Measurements from ENCODE around the gene GID8. TPM values are rescaled to one million over a fixed set of nuclear protein-coding genes. Genes with fewer than 3 reads are reported as not detected.
"Not testable (repeated sequence)": the region's sequence is repeated elsewhere in the genome, so short reads cannot be mapped to it uniquely, and the experiment has no call there.

GID8 gene
- total and polyA plus RNA-seq, 2 donors from 2014 or later = 16.4 to 37.3 TPM

DNA sequence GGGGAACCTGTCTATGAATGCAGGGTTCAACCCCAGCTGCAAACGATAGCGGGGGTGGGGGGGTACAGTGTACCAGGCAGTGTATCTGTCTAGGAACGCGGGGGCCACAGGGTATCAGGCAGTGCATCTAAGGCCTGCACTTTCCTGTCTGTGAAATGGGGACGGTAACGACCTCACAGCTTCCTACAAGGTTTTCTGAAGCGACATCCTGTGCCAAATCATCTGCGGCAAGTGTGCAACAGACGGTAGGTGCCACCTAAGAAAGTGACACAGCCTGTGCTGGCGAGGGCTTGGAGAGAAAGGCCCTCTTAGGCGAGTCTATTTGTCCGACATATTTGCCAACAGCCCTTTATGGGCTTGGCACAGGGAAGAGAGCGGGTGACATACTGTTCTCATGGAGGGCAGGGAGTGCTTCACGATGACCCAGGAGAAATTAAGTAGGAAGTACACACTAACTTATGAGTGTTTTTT lies 15.5 kb upstream of the GID8 start:
- Histone ChIP-seq H3K27ac (ENCODE audit: low read depth in 2 of 2, low read length in 2 of 2) (peak overlapping the region; percentile 5 to 49), H3K9me3 (ENCODE audit: control insufficient read depth in 2 of 3, insufficient read depth in 1 of 3, low read length in 3 of 3) (no peaks in the 10 kb centered on the region), H3K36me3 (ENCODE audit: control insufficient read depth in 2 of 3, insufficient read depth in 3 of 3, low read length in 3 of 3) (no peaks in the 10 kb centered on the region), H3K9ac (ENCODE audit: low read length in 3 of 3) (no peak overlapping the region), H3K4me3 (ENCODE audit: low read length in 3 of 3) (no peak overlapping the region), H3K27me3 (ENCODE audit: control insufficient read depth, insufficient read depth, low read length) (no peaks in the 10 kb centered on the region), H3K4me1 (ENCODE audit: control insufficient read depth in 2 of 3, insufficient read depth in 2 of 3, low read depth in 1 of 3, low read length in 3 of 3) (peaks cover 4 to 52% (median 48%) of the 10 kb centered on the region in 3 donors)
- FAIRE-seq = no peak
- intact Hi-C loops (cut with DNase I) = no loop called here
- TF ChIP-seq, protein P1, sequence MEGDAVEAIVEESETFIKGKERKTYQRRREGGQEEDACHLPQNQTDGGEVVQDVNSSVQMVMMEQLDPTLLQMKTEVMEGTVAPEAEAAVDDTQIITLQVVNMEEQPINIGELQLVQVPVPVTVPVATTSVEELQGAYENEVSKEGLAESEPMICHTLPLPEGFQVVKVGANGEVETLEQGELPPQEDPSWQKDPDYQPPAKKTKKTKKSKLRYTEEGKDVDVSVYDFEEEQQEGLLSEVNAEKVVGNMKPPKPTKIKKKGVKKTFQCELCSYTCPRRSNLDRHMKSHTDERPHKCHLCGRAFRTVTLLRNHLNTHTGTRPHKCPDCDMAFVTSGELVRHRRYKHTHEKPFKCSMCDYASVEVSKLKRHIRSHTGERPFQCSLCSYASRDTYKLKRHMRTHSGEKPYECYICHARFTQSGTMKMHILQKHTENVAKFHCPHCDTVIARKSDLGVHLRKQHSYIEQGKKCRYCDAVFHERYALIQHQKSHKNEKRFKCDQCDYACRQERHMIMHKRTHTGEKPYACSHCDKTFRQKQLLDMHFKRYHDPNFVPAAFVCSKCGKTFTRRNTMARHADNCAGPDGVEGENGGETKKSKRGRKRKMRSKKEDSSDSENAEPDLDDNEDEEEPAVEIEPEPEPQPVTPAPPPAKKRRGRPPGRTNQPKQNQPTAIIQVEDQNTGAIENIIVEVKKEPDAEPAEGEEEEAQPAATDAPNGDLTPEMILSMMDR (IDR thresholded peaks at IDR 0.05; ENCODE audit: borderline replicate concordance, extremely low read depth, insufficient read depth) = no peak
- DNase-seq = no peak

DNA sequence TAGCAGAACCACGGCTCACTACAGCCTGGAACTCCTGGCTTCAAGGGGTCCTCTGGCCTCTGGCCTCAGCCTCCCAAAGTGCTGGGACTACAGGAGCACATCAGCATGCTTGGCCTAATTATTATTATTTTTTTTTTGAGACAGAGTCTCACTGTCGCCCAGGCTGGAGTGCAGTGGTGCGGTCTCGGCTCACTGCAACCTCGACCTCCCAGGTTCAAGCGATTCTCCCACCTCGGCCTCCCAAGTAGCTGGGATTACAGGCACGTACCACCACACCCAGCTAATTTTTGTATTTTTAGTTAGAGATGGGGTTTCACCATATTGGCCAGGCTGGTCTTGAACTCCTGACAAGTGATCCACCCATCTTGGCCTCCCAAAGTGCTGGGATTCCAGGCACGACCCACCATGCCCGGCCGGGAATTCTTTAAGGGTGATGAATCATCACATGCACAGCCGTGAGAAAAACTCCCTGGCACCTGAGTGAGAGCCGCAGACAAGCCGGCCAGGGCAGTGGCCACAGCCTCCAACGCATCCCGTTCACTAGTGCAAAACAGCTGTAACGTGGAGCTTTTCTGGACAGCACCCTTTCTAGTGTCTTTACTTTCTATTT lies 14.8 kb upstream of the GID8 start:
- H3K9ac ChIP-seq (ENCODE audit: low read length in 3 of 3); FAIRE-seq; intact Hi-C loops (cut with DNase I); H3K27me3 ChIP-seq (ENCODE audit: control insufficient read depth, insufficient read depth, low read length); H3K9me3 ChIP-seq (ENCODE audit: control insufficient read depth in 2 of 3, insufficient read depth in 1 of 3, low read length in 3 of 3); H3K36me3 ChIP-seq (ENCODE audit: control insufficient read depth in 2 of 3, insufficient read depth in 3 of 3, low read length in 3 of 3): not testable (repeated sequence)
- peak in 3 of 5 donors; percentile 24 to 80 (median 62) for DNase-seq
- H3K4me1 ChIP-seq (ENCODE audit: control insufficient read depth in 2 of 3, insufficient read depth in 2 of 3, low read depth in 1 of 3, low read length in 3 of 3) = peaks cover 4 to 52% (median 50%) of the 10 kb centered on the region in 3 donors
- H3K4me3 ChIP-seq (ENCODE audit: low read length in 3 of 3) = peak overlapping the region in 1 of 3 donors; percentile 87
- peak overlapping the region; percentile 5 to 49 for H3K27ac ChIP-seq (ENCODE audit: low read depth in 2 of 2, low read length in 2 of 2)

DNA sequence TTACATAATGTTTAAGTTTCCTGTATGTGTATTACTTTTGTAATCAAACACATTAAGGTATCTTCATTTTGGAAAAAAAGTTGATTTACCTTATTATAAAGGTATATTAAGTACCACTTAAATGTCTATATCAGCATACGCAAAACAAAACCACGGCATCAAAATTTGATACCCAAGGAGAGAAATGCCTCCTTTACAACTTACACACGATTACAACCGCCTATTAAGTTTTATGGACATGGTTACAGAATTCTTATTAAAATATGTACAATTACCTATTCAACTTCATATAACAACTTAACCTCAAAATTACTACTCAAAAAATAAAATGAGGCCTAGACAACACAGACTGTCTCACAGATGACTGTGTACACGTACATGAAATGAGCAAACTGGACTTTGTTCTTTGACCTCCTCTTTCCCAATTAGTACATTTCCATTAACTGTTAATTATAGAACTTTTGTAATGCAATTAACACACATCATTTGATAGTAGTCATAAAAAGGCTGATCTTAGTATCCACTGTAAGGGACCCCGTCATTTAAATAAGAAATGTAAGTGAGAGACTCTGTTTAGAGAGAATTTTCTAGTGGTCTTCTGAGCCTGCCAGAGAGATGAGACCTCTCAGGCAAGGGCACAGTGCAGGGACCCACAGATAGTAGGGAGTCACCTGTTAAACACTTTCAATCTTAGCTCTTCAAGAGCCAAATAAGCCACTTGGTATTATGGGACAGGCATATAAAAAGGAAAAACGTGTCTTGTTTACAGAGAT lies 14.1 kb upstream of the GID8 start:
- intact Hi-C loops (cut with DNase I) = no loop called here
- no peak for FAIRE-seq
- Histone ChIP-seq H3K4me1 (ENCODE audit: control insufficient read depth in 2 of 3, insufficient read depth in 2 of 3, low read depth in 1 of 3, low read length in 3 of 3) (peaks cover 4 to 54% (median 45%) of the 10 kb centered on the region in 3 donors), H3K36me3 (ENCODE audit: control insufficient read depth in 2 of 3, insufficient read depth in 3 of 3, low read length in 3 of 3) (no peaks in the 10 kb centered on the region), H3K9me3 (ENCODE audit: control insufficient read depth in 2 of 3, insufficient read depth in 1 of 3, low read length in 3 of 3) (no peaks in the 10 kb centered on the region), H3K4me3 (ENCODE audit: low read length in 3 of 3) (peak overlapping the region in 2 of 3 donors; percentile 86 to 87), H3K27me3 (ENCODE audit: control insufficient read depth, insufficient read depth, low read length) (no peaks in the 10 kb centered on the region), H3K9ac (ENCODE audit: low read length in 3 of 3) (peak overlapping the region in 1 of 3 donors; percentile 99), H3K27ac (ENCODE audit: low read depth in 2 of 2, low read length in 2 of 2) (peak overlapping the region; percentile 92 to 94)
- no peak for DNase-seq
- TF ChIP-seq, protein P1 (IDR thresholded peaks at IDR 0.05; ENCODE audit: borderline replicate concordance, extremely low read depth, insufficient read depth) = no peak

DNA sequence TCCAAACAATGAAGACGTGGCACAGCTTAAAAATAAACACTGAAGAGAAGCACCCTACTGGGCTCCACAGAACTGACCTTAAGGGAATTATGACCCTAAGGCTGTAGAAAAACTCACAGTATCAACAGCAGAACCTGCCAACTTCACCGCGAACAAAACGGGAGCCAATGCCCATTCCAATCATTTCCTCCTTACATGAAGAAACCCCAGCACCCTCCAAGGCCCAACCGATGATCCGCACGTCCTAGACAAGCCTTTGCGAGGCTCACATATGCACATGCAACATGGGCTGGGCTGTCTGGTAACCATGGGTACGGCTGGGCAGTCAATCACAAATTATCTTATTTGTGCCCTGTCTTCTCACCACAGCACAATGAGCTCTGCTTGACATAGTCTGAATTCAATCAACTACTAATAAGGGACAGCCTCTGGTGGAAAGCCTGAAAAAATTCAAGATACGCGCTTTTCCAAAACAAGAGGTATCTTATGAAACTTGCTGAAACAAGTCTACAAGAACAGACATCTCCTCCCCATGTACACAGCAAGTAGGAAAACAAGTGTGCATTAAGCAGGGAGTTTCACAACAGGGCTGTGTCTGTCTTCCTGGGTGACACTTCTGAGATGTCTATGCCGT lies 13.4 kb upstream of the GID8 start:
- no peaks in the 10 kb centered on the region for H3K9me3 ChIP-seq (ENCODE audit: control insufficient read depth in 2 of 3, insufficient read depth in 1 of 3, low read length in 3 of 3)
- DNase-seq = no peak
- intact Hi-C loops (cut with DNase I) = no loop called here
- peak overlapping the region; percentile 92 to 94 for H3K27ac ChIP-seq (ENCODE audit: low read depth in 2 of 2, low read length in 2 of 2)
- peak overlapping the region; percentile 75 to 99 (median 87) for H3K9ac ChIP-seq (ENCODE audit: low read length in 3 of 3)
- TF ChIP-seq, protein P1 (IDR thresholded peaks at IDR 0.05; ENCODE audit: borderline replicate concordance, extremely low read depth, insufficient read depth) = no peak
- H3K4me1 ChIP-seq (ENCODE audit: control insufficient read depth in 2 of 3, insufficient read depth in 2 of 3, low read depth in 1 of 3, low read length in 3 of 3) = peaks cover 4 to 53% (median 41%) of the 10 kb centered on the region in 3 donors
- H3K4me3 ChIP-seq (ENCODE audit: low read length in 3 of 3) = peak overlapping the region; percentile 85 to 87 (median 86)
- H3K27me3 ChIP-seq (ENCODE audit: control insufficient read depth, insufficient read depth, low read length) = no peaks in the 10 kb centered on the region
- no peaks in the 10 kb centered on the region for H3K36me3 ChIP-seq (ENCODE audit: control insufficient read depth in 2 of 3, insufficient read depth in 3 of 3, low read length in 3 of 3)
- FAIRE-seq = no peak
